ENCODE data around the gene PCDHGA4. TPM values are rescaled to one million over a fixed set of nuclear protein-coding genes. Genes with fewer than 3 reads are reported as not detected.
A peak's percentile ranks its signal among the peaks of the same experiment; 100 is the strongest.
"Not testable (repeated sequence)": the region's sequence is repeated elsewhere in the genome, so short reads cannot be mapped to it uniquely, and the experiment has no call there.

PCDHGA4 gene
- total RNA-seq, 6 experiments from 2014 or later, result 3.6 to 6.3 (median 5.2) TPM

- Mint-ChIP-seq H3K4me3 (no peak overlapping the region), H3K4me1 (ENCODE audit: low read depth) (peaks cover 15% of the 10 kb centered on the region), H3K36me3 (ENCODE audit: low read depth) (peaks cover 57% of the 10 kb centered on the region), H3K27me3 (ENCODE audit: insufficient read depth) (peaks cover 2% of the 10 kb centered on the region), H3K9me3 (peaks cover 63% of the 10 kb centered on the region), H3K27ac (no peak overlapping the region)
- TF ChIP-seq CTCF (IDR thresholded peaks at IDR 0.05), result no peak
- DNase-seq, result no peak
Observed at GRCh38 chr5:141374627-141375026, 19.8 kb downstream of the PCDHGA4 start.

GRCh38 chr5:141375444-141376155 lies 20.8 kb downstream of the PCDHGA4 start:
- DNase-seq; H3K4me3 Mint-ChIP-seq; H3K4me1 Mint-ChIP-seq (ENCODE audit: low read depth); H3K27ac Mint-ChIP-seq; H3K27me3 Mint-ChIP-seq (ENCODE audit: insufficient read depth): not testable (repeated sequence)
- peak; percentile 26; the same call in 1 of the 2 replicates for TF ChIP-seq CTCF (IDR thresholded peaks at IDR 0.05)
- Mint-ChIP-seq H3K9me3 (peaks cover 56% of the 10 kb centered on the region), H3K36me3 (ENCODE audit: low read depth) (peaks cover 56% of the 10 kb centered on the region)

- H3K4me3 Mint-ChIP-seq, result peak within 1 kb of the TSS; percentile 95
- H3K27me3 Mint-ChIP-seq (ENCODE audit: insufficient read depth), result no peaks in the 10 kb centered on the region
- DNase-seq, result no peak
Observed at GRCh38 chr5:141382469-141383294, 27.9 kb downstream of the PCDHGA4 start, which contains the start of gene PCDHGA7. TSS of gene PCDHGA7 (plus strand) at chr5:141382742. CDS start at chr5:141382900, 158 bp downstream.

GRCh38 chr5:141383345-141383744 lies 28.5 kb downstream of the PCDHGA4 start:
- Mint-ChIP-seq H3K4me3 (peak overlapping the region; percentile 95), H3K27ac (no peak overlapping the region; the same call in 1 of the 2 replicates), H3K27me3 (ENCODE audit: insufficient read depth) (no peaks in the 10 kb centered on the region), H3K36me3 (ENCODE audit: low read depth) (peaks cover 49% of the 10 kb centered on the region), H3K9me3 (peaks cover 56% of the 10 kb centered on the region), H3K4me1 (ENCODE audit: low read depth) (peaks cover 15% of the 10 kb centered on the region; the same call in 1 of the 2 replicates)
- TF ChIP-seq CTCF (IDR thresholded peaks at IDR 0.05), result no peak
- DNase-seq, result no peak

More at GRCh38 chr5:141382469-141383294, 27.9 kb downstream of the PCDHGA4 start, which contains the start of gene PCDHGA7:
- Mint-ChIP-seq H3K36me3 (ENCODE audit: low read depth) (peaks cover 47% of the 10 kb centered on the region), H3K9me3 (peaks cover 53% of the 10 kb centered on the region), H3K27ac (peak within 1 kb of the TSS; percentile 87), H3K4me1 (ENCODE audit: low read depth) (peaks cover 13% of the 10 kb centered on the region; the same call in 1 of the 2 replicates)
- peak; percentile 70 for TF ChIP-seq CTCF (IDR thresholded peaks at IDR 0.05)

- H3K27me3 Mint-ChIP-seq (ENCODE audit: insufficient read depth), result no peaks in the 10 kb centered on the region
- TF ChIP-seq CTCF (IDR thresholded peaks at IDR 0.05), result no peak
Observed at GRCh38 chr5:141384471-141385267, 29.8 kb downstream of the PCDHGA4 start.

More at GRCh38 chr5:141384471-141385267, 29.8 kb downstream of the PCDHGA4 start:
- no peak overlapping the region for H3K27ac Mint-ChIP-seq
- no peak overlapping the region for H3K4me3 Mint-ChIP-seq
- H3K9me3 Mint-ChIP-seq, result peaks cover 67% of the 10 kb centered on the region
- no peak for DNase-seq
- peaks cover 22% of the 10 kb centered on the region; the same call in 1 of the 2 replicates for H3K4me1 Mint-ChIP-seq (ENCODE audit: low read depth)
- H3K36me3 Mint-ChIP-seq (ENCODE audit: low read depth), result peaks cover 59% of the 10 kb centered on the region

All from HFFc6 (cell line).